Mononuclear cell (primary cell): ENCODE results near the gene SLC6A8. TPM values are rescaled to one million over a fixed set of nuclear protein-coding genes. Genes with fewer than 3 reads are reported as not detected.
"Not testable (repeated sequence)": the region's sequence is repeated elsewhere in the genome, so short reads cannot be mapped to it uniquely, and the experiment has no call there.

ENCODE experiments used
- H3K27me3 ChIP-seq: 2 replicates; pipeline ENCODE4 v1.6.0; 2011; ENCODE audit warnings: low read length, control low read depth; ENCODE audit not compliant: insufficient read depth
- H3K4me1 ChIP-seq: 2 replicates; pipeline ENCODE4 v1.5.1; 2011; ENCODE audit warnings: mild to moderate bottlenecking, low read length, control low read depth; ENCODE audit not compliant: insufficient read depth
- H3K4me3 ChIP-seq: 2 replicates; pipeline ENCODE4 v1.5.1; 2011; ENCODE audit warnings: mild to moderate bottlenecking, low read length, moderate library complexity
- H3K9me3 ChIP-seq: 2 replicates; pipeline ENCODE4 v1.5.1; 2011; ENCODE audit warnings: low read depth, mild to moderate bottlenecking, control low read depth, low read length
- total RNA-seq: library from RNA; depleted of rRNA; stranded (reverse); fragments of >200 nt; gene quantifications from one replicate; pipeline ENCODE4 v1.2.3, GENCODE V29; 2012

SLC6A8 gene
- total RNA-seq, 1 donor: 0.94 TPM

- Histone ChIP-seq H3K27me3 (no peaks in the 10 kb centered on the region), H3K9me3 (no peaks in the 10 kb centered on the region), H3K4me1 (no peaks in the 10 kb centered on the region), H3K4me3 (no peak overlapping the region)
Measured at GRCh38 chrX:153703036-153703370, 15.3 kb downstream of the SLC6A8 start.

DNA sequence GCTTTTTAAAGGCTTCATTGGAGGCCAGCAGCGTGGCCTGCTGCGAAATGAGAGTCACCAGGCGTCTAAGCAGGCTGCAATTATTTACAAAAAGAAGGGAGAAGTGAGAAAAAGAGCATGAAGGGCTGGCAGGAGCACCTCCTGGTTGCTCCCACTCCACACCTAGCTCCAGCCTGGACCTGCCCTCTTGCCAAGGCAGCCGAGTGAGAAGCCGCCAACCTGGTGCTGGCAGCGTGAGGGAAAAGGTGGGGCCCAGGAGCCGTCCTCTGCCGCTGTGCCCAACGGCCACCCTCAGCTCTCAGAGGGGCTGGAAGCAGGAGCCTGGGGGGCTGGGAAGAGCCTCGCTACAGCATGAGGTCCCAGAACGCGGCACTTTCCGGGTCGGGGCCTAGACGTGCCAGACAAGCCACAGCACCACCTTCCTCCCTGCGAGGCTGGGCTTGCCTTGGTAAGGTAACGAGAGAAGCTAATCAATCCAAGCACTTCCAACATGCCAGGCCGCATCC, 16.3 kb downstream of the SLC6A8 start:
- no peaks in the 10 kb centered on the region for H3K27me3 ChIP-seq
- H3K4me3 ChIP-seq: no peak overlapping the region
- H3K4me1 ChIP-seq: no peaks in the 10 kb centered on the region
- H3K9me3 ChIP-seq: no peaks in the 10 kb centered on the region

DNA sequence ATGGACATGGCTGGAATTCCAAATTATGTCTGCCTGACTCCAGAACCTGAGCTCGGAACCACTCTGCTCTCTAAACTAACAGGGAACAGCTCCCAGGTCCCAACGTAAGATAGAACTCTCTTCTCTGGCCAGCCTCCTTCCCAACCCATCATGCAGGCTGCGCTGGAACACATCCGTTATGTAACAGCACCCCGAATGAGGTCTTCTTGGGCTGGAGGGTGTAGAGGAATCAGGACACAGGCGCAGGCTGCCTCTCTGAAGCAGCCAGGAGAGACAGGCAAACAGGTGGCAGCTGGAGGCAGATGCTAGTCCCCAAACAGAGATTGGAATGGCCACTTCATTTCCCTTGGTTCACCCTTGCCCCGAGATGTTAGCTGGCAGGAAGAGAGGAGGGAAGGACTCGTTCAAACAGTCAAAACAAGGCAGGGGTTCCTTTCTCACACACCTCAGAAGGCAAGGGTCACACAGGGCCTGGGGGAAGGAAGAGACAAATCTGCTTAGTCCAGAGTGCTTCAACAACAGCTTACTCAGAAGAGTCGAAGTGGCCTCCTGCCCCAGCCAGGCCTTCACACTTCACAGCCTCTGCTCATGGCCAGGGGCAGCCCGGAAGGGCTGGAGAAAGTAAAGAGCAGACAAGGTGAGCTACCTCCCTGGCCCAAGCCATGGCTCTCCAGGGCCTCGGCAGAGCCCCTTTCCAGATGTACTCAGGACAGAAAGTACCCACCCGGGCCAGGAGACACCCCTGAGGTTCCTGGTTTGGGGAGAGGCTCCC, 17.1 kb downstream of the SLC6A8 start:
- not testable (repeated sequence) for H3K27me3 ChIP-seq, H3K9me3 ChIP-seq, H3K4me3 ChIP-seq, H3K4me1 ChIP-seq

DNA sequence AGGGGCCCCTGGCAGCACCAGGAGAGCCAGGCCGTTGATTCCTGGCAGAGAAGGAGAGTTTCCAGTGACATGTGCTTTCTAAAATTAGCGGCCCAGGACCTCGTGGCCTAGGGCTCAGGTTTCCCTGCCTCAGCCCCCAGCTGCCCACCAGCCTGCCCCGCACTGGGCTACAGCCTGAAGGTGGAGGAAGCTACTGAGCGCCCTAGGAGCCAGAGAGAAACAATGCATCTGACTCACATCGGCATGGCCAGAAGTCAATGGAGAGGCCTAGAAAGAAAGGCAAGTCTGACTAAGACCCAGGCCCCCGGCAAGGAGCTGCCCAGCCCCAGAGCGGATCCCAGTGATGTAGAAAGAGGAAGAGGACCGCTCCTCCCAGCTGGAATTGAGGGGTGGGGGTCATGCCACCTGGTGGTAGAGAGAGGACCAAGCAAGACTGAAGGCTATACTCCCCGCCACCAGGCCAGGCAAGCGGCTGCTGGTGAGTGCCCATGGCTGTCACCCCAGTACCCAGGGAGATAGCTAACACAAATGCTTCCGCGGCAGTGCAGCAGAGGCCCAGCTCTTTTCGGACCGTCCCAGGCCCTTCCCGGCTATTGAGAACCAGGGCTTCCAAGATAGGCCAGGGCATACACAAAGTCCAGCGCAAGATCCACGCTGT, 17.8 kb downstream of the SLC6A8 start:
- H3K4me3 ChIP-seq: not testable (repeated sequence)

DNA sequence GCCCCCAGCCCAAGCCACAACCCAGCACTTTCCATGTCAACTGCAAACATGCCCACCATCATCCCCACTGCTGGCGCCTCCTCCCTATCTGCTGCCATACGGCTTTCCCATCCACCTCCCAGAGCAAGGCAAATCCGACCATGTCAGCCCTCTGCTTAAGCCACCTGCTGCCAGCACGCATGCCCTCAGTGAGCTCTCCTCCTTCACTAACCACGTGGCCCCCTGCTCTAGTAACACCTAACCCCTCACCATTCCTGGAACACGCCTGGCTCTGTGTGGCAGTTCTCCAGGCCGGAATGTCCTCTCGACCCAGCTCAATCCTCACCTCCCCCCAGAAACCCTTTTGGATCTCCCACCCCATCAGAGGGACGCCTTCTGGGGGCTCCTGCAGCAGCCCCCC, 19.1 kb downstream of the SLC6A8 start:
- Histone ChIP-seq H3K27me3 (no peaks in the 10 kb centered on the region), H3K9me3 (no peaks in the 10 kb centered on the region), H3K4me1 (no peaks in the 10 kb centered on the region), H3K4me3 (no peak overlapping the region)

More for the DNA sequence above, 17.8 kb downstream of the SLC6A8 start:
- not testable (repeated sequence) for H3K27me3 ChIP-seq, H3K9me3 ChIP-seq, H3K4me1 ChIP-seq

- Histone ChIP-seq H3K4me3 (no peak overlapping the region), H3K27me3 (no peaks in the 10 kb centered on the region), H3K9me3 (no peaks in the 10 kb centered on the region), H3K4me1 (no peaks in the 10 kb centered on the region)
Measured at GRCh38 chrX:153707406-153707805, 19.7 kb downstream of the SLC6A8 start.

DNA sequence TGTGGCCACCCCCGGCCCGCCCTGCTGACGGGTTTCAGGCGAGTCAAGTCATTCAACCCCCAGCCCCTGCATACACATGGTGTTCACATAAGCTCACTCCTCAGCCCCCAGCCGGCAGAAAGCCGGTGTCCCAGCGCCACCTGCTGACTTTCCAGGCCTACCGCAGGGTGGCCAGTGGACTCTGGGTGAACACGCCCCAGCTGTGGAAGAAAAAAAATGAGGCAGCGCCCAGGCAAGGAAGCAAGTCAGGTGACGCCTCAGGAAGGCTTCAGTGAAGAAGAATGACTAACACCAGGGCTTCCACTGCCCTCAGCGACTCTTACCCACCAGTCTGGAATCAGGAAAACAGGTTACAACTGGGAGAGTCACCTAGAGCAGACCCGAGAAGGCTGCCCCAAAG, 20.7 kb downstream of the SLC6A8 start:
- H3K27me3 ChIP-seq: no peaks in the 10 kb centered on the region
- no peaks in the 10 kb centered on the region for H3K4me1 ChIP-seq
- no peak overlapping the region for H3K4me3 ChIP-seq
- H3K9me3 ChIP-seq: no peaks in the 10 kb centered on the region

- H3K4me3 ChIP-seq: no peak overlapping the region
- no peaks in the 10 kb centered on the region for H3K9me3 ChIP-seq
- peaks cover 4% of the 10 kb centered on the region for H3K4me1 ChIP-seq
- H3K27me3 ChIP-seq: no peaks in the 10 kb centered on the region
Measured at GRCh38 chrX:153709726-153710674, 22.3 kb downstream of the SLC6A8 start.

DNA sequence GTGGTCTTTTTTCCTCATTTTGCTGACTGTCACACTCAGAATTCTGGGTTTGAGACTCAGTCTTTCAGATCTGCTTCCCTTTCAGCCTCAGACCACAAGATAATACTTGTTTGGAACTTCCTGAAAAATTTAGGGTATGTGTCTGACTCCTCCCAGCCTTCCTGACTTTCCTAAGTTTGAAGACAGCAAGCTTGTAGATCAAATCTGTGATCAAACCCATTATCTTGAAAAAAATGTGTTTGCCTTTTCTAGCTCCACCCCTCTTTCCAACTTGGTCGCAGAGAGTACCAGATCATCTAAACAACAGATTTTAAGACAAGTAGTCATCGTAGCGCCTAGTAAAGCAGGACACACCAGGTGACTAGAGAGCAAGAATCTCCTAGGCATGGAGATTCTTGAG, 26.5 kb downstream of the SLC6A8 start:
- Histone ChIP-seq H3K4me1 (peaks cover 4% of the 10 kb centered on the region), H3K9me3 (no peaks in the 10 kb centered on the region), H3K27me3 (no peaks in the 10 kb centered on the region), H3K4me3 (no peak overlapping the region)

- Histone ChIP-seq H3K4me1 (peaks cover 9% of the 10 kb centered on the region), H3K9me3 (no peaks in the 10 kb centered on the region), H3K4me3 (no peak overlapping the region), H3K27me3 (no peaks in the 10 kb centered on the region)
Measured at GRCh38 chrX:153717445-153717844, 29.7 kb downstream of the SLC6A8 start.

- Histone ChIP-seq H3K4me3 (no peak overlapping the region), H3K27me3 (no peaks in the 10 kb centered on the region), H3K9me3 (no peaks in the 10 kb centered on the region), H3K4me1 (peaks cover 13% of the 10 kb centered on the region)
Measured at GRCh38 chrX:153719238-153719637, 31.5 kb downstream of the SLC6A8 start.

DNA sequence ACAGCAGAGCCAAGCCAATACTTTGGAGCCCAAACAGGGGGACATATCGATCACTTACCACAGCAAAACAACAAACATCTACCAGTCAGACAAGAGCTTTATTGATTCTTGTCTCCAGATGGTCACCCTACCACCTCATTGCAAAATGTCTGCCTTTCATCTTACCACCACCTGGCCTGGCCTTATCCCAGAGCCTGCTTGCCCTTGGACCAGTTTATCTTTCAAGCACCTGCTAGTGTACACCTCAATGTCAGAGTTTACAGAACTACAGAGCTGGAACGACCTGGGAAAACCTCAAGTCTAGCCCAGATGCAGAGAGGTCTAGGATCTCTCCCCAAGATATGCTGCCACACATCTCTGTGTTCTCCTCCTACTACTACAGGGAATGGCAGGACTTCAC, 32.0 kb downstream of the SLC6A8 start:
- no peaks in the 10 kb centered on the region for H3K9me3 ChIP-seq
- H3K27me3 ChIP-seq: no peaks in the 10 kb centered on the region
- H3K4me1 ChIP-seq: peaks cover 13% of the 10 kb centered on the region

GRCh38 chrX:153722704-153723350, 35.1 kb downstream of the SLC6A8 start:
- H3K4me1 ChIP-seq: peaks cover 42% of the 10 kb centered on the region
- H3K4me3 ChIP-seq: peak overlapping the region; percentile 59
- H3K27me3 ChIP-seq: no peaks in the 10 kb centered on the region
- no peaks in the 10 kb centered on the region for H3K9me3 ChIP-seq

More for the DNA sequence above, 32.0 kb downstream of the SLC6A8 start:
- H3K4me3 ChIP-seq: no peak overlapping the region

GRCh38 chrX:153723351-153724251, 35.9 kb downstream of the SLC6A8 start:
- Histone ChIP-seq H3K4me3 (peak overlapping the region; percentile 59), H3K27me3 (no peaks in the 10 kb centered on the region), H3K9me3 (no peaks in the 10 kb centered on the region), H3K4me1 (peaks cover 49% of the 10 kb centered on the region)
